HL-60/S4 treated with phorbol 12-myristate 13-acetate at 8.2 ng/mL for 4 days and 3 days (cell line): ENCODE measurements around the gene TBL2.
"Not testable (repeated sequence)": the region's sequence is repeated elsewhere in the genome, so short reads cannot be mapped to it uniquely, and the experiment has no call there.

Source experiments
- in situ Hi-C: fragments of 300-500 bp; cut with MboI; formaldehyde crosslinking; loops from 2 replicates; pipeline ENCODE4 v1.15.0; 2022; ENCODE audit warnings: low sequenced_read_pairs

Gene TBL2, protein sequence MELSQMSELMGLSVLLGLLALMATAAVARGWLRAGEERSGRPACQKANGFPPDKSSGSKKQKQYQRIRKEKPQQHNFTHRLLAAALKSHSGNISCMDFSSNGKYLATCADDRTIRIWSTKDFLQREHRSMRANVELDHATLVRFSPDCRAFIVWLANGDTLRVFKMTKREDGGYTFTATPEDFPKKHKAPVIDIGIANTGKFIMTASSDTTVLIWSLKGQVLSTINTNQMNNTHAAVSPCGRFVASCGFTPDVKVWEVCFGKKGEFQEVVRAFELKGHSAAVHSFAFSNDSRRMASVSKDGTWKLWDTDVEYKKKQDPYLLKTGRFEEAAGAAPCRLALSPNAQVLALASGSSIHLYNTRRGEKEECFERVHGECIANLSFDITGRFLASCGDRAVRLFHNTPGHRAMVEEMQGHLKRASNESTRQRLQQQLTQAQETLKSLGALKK

DNA sequence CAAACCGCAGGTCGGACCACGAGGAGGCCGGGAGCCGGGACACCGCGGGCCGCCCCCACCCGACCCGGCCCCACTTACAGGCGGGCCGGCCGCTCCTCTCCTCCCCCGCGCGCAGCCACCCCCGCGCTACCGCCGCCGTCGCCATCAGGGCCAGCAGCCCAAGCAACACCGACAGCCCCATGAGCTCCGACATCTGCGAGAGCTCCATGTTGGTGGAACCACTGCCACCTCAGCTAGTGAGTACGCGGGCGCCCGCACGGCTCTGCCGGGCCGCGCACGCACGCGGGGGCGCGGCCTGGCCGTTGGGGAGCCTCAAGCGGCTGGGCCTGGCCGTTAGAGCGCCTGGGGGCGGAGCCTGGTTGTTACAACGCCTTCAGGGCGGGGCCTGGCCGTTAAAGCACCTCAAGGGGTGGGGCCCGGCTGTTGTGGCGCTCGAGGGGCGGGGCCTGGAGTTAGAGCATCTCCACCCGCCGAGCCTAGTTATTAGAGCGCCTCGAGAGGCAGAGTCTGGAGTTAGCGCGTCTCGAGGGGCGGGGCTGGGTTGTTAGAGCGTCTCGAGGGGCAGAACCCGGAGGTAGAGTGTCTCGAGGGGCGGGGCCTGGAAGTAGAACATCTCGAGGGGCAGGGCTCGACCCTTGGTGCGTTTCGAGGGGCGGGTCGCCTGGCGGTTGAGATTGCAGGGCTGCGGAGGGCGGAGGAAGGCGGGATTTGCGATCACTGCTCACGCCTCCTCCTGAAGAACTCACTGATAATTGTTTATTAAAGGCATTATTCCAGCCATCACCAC lies at the start of gene TBL2:
TSS of gene TBL2 (minus strand) at position 238 of the 787 bp plus-strand sequence. CDS start at position 208, 30 bp downstream.
- in situ Hi-C loops = no loop called here

DNA sequence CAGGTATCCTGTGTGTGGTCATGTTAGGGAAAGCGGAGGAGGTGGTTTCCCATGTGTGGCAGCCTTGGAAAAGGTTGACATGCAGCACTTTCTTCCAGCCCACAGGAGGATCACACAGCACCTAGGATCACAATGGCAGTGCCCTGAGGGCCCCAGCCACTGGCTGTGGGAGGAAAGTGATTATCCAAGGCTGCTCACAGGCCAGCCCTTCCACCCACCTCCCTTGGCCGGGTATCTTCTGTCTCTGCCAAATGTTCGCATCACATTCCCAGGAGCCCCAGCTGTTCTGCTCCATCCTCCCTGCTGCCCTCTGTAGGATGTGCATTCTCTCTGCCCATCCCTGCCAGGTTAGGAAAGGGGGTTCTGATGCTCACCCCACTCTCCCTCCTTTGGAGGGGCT lies 48.4 kb upstream of the TBL2 start:
- in situ Hi-C loops = no loop called here

DNA sequence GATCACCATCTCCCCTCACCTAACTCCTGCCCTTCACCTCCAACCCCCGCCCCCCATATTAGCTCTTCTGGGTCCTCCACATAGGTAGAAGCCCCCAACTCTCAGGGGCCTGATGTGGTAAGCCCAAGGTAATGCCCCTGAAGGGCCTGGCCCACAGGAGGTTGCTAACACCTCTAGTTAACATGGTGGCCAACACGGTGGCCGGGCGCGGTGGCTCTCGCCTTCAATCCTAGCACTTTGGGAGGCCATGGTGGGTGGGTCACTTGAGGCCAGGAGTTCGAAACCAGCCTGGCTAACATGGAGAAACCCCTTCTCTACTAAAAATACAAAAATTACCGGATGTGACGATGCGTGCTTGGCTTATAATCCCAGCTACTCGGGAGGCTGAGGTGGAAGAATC lies 46.9 kb upstream of the TBL2 start:
- in situ Hi-C loops = no loop called here

DNA sequence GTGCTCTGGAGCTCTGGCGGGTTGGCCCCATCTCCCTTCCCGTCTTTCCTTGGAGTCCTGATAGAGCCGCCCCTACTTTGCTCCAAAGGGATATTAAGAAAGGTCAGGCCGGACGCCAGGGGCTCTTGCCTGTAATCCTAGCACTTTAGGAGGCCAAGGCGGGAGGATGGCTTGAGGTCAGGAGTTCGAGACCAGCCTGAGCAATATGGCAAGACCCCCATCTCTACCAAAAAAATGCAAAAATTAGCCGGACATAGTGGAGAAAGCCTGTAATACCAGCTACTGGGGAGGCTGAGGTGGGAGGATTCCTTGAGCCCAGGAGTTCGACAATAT lies 46.3 kb upstream of the TBL2 start:
- in situ Hi-C loops = no loop called here

DNA sequence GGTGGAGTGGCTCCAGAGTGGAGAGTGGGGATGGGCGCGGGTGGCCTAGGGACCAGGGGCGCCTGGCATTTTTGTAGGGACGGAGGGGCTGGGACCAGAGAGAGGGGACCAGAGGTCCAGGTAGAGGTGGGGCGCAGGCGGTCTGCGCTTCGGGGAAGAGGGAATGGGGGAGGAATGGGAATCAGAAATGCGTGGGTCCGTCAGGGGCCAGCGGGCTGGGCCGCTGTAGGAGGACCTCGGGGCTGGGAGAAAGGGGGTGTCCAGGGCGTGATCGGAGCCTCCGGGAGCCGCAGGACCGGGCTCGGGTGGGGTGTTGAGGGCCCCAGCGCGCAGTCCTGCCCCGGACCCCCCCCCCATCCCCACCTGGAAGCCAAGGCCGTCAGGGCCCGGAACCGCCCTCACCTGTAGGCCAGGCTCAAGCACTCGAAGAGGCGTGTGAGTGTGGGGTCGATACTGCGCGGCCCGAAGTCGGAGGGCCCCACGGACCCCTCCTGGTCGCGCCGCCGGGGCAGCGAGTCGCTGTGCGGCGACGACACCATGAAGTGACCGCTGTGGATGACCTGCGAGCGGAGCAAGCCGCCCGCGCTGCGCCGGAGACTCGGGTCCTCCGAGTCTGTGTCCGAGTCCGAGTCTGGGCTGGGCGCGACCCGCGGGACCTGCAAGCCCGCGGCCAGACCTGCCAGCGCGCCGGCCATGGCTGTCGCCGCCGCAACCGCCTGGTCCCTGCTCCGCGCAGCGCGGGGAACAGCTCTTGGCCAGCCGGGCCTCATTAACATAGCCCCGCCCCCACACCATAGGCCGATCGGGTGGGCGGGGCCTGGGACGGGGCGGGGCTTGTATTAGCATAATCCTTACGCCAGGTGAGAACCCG lies 45.7 kb upstream of the TBL2 start, which contains the start of gene MLXIPL:
TSS of gene MLXIPL (minus strand) at position 725 of the 871 bp plus-strand sequence. CDS start at position 695, 30 bp downstream.
- in situ Hi-C loops = no loop called here

DNA sequence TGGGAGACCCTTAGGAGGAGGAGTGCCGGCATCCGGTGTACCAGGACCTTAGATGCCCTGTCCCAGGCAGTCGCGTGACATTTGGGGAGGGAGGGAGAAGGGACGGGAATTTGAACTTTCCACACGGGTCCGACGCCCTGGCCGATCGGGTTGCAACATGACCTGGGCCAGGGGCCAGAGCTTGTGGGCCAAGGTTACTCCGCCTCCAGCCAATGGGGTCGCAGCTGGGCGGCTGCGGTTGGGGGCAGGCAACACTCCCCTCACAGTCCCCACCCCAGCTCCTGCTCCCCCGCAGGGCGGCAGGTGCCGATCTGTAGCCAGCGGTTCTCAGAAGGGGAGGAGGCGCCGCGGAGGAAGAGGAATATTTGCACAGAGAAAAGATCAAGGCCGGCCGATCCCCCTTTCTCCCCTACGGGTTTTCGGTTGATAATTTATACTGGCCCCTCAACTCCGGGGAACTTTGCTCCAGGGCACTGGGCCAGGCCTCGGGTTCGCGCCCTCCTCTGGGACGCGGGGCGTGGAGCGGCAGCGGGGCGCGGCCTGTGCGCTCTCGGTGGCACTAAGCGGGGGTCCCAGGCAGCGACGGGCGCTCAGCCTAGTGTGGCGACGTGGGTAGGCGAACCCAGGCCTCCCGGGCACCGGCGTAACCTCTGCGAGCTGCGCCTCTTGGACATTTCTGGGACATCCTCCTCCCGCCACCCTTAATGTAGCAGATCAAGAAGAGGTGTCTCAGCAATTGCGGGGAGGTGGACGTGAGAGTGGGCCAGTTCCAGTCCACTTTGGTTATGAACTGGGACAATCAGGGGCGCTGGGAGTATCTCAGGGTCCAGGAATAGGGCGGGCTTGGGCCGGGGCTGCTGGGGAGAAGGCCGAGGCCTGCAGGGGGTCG lies 44.8 kb upstream of the TBL2 start:
- in situ Hi-C loops = no loop called here

DNA sequence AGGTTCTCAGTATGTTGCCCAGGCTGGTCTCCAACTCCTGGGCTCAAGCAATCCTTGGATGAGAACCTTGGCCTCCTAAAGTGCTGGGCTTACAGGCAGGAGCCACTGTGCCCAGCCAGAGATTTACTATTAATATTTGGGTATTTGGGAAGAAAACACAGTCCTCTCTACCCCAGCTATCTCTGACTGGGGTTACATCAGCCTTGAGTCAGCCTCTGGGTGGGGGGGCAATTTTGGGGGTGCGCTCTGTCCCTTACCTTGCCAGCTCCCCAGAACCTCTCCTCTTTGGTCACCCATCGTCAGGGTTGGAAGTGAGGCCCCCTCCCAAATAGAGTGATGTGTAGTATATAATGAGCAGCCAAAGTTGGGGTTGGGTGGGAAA lies 44.1 kb upstream of the TBL2 start:
- in situ Hi-C loops = no loop called here

DNA sequence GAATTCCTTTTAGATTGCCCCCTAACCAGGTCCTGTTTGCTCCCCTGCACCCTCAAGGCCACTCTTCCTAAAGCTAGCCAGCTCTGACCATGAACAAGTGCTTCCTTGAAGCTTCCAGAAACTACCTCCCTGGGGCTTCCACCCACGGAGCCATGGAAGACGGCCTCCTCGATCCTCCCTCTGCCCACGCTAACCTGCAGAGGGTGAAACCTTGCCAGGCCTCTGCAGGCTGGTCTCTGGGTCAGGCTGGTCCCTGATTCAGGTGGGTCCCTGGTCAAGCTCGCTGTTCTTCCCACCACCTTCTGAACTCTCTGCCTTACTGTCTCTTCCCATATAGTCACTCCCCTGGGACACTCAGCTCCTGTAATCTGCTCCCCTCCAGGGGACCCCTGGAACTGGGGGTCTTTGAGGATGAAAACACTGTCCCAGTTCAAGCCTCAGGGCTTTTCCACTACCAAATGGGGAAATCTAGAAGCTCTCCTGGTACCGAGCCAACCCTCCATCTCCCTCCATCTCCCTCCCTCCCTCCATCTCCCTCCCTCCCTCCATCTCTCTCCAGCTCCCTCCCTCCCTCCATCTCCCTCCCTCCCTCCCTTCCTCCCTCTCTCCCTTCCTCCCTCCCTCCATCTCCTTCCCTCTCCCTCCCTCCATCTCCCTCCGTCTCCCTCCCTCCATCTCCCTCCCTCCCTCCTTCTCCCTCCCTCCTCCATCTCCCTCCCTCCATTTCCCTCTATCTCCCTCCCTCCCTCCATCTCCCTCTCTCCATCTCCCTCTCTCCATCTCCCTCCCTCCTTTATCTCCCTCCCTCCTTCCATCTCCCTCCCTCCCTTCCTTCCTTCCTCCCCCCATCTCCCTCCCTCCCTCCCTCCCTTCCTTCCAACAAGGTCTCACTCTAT lies 43.0 kb upstream of the TBL2 start:
- in situ Hi-C loops = no loop called here

DNA sequence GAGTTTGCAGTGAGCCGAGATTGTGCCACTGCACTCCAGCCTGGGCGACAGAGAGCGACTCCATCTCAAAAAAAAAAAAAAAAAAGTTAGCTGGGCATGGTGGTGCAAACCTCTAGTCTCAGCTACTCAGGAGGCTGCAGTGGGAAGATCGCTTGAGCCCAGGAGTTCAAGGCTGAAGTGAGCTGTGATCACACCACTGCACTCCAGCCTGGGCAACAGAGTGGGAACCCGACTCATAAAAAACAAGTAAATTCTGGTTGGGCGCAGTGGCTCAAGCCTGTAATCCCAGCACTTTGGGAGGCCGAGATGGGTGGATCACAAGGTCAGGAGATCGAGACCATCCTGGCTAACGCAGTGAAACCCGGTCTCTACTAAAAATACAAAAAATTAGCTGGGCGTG lies 41.0 kb upstream of the TBL2 start:
- in situ Hi-C loops = not testable (repeated sequence)

DNA sequence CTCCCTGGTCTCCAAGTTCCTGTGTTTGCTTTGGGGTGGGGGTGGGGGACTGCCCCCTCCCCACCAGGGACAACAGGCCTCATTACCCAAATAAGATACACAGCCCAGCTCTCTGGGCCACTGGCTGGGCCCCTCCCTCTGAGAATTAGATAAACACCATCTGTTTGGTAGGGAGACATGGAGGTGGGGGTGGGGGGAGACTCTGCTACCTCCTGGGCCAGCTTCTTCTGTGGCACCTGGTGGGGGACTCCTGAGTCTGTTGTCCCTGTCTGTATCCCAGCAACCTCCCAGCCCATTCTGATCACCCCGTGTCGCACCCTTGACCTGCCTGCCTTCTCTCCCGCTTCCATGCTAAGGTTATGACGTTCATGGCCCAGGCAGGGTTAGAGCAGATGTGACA lies 40.2 kb upstream of the TBL2 start:
- in situ Hi-C loops = no loop called here

DNA sequence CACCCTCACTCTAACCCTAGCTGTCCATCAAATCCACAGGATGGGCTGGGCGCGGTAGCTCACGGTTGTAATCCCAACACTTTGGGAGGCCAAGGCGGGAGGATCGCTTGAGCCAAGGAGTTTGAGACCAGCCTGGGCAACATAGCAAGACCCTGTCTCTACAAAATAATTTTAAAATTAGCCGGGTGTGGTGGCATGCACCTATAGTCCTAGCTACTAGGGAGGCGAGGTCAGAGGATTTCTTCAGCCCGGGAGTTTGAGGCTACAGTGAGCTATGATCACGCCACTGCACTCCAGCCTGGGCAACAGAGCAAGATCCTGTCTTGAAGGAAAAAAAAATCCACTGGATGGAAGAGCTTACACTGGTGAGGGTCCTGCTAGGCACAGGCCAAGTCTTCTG lies 39.1 kb upstream of the TBL2 start:
- in situ Hi-C loops = not testable (repeated sequence)

DNA sequence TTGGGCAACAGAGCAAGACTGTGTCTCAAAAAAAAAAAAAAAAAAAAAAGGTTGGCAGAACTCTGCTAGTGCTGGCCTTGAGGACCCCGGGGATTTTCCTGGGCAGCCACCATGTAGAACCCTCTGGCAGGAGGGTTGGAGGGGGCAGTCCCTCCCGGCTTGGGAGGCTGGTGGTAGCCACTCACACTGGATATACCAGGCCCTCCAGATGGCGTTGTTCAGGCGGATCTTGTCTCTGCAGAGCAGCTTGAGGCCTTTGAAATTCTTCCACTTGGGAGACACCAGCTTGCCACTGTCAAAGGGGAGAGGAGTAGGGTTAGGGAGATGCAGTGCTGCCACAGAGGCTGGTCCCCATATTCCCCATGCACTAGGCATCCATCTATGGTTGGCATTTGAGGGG lies 37.5 kb upstream of the TBL2 start:
- in situ Hi-C loops = no loop called here

DNA sequence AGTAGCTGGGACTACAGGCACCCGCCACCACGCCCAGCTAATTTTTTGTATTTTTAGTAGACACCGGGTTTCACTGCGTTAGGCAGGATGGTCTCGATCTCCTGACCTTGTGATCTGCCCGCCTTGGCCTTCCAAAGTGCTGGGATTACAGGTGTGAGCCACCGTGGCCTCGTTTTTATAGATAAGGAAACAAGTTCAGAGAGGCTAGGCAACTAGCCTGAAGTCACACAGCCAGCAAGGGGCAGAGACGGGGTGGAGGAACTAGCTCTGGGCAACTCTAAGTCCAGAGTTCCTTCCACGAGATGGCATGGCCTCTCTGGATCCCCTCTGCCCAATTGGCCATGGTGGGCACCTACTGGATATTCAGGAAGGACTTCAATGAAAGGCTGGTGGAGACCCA lies 36.6 kb upstream of the TBL2 start:
- in situ Hi-C loops = not testable (repeated sequence)

DNA sequence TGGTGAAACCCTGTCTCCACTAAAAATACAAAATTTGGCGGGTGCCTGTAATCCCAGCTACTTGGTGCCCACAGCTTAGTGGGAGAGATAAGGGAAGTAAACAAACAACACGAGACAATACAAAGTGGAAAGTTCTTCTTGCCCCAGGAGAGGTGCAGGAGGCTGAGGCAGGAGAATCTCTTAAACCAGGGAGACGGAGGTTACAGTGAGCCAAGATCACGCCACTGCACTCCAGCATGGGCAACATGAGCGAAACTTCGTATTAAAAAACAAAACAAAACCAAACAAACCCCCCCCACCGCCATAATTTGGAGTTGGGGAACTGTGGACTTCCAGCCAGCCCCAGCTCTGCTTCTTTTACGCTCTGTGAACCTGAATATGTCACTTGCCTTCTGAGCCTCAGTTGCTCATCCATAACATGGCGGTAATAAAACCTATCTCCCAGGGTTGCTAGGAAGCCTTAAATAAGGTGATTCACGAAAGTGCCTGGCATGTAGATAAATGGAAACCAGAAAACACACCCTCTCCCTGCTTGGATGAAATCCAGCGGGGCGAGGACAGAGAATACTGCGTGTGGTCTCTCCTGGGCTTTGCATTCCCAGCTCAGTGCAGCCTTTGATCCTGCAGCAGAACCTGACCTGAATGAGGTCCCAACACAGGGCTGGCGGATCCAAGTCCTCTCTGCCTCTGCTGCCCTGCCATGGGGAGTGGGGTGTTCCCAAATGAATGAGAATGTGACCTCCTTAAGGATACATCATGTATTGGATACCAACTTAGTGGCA lies 35.8 kb upstream of the TBL2 start:
- in situ Hi-C loops = no loop called here

DNA sequence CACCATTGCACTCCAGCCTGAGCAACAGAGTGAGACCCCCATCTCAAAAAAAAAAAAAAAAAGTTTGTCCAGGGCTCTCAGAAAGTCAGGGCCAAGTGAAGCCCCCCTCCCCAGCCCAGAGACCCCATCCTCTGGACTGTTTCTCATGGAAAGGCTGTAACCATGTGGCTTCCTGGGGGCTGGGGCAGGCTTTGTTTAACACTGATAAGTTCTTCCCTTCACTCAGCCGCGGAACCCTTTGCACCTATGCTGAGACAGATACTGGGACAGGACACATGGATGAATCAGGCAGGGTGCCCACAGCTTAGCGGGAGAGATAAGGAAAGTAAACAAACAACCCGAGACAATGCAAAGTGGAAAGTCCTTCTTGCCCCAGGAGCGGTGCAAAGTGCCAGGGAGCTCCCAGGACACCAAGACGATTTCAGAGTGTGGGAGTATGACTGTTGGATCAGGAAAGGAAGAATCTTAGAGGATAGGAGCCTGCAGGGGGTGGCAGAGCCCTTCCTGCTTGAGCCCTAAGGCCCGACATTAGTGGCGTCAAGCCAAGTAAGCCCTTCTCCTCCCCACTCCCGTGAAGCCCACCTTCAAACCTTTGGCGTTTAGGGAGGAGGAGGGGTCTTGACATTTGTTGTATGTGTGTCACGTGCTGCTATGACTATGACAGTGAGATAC lies 34.4 kb upstream of the TBL2 start:
- in situ Hi-C loops = no loop called here

DNA sequence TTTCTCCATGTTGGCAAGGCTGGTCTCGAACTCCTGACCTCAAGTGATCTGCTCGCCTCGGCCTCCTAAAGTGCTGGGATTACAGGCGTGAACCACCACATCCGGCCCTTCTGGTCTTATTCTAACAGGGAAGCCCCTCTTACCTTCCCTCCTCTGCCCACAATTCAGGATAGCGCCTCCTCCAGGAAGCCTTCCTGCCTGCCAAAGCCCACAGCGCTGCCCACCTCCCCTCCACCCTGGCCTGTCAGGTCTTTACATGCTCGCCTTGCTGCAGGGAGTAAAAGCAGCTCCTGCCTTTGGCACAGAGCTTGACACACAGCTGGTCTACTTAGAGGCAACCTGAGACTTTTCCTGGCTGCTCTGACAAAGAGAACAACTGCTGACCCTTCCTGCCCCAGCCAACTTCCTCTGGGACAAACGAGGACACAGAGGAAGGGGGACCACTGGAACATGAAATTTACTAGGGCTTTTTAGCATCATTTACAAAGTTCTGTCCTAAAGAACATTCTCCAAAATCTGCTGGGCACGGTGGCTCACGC lies 32.7 kb upstream of the TBL2 start:
- in situ Hi-C loops = no loop called here

DNA sequence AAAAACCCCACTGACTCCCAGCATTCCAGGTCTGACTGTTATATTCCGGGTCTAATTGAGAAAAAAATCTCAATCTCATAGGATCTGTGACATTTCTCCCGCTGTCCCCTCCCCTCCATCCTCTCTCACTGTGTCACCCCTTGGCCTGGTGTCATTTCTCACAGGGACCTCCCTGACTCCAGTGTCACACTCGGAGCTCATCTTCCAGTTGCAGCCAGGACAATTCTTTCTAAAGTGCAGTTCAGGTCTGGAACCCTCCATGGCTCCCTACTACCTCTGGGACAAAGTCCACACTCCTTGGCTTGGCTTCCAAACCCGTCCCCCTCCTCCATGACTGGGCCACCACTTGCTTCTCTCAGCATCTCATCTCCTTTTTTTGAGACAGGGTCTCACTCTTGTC lies 31.7 kb upstream of the TBL2 start:
- in situ Hi-C loops = no loop called here

DNA sequence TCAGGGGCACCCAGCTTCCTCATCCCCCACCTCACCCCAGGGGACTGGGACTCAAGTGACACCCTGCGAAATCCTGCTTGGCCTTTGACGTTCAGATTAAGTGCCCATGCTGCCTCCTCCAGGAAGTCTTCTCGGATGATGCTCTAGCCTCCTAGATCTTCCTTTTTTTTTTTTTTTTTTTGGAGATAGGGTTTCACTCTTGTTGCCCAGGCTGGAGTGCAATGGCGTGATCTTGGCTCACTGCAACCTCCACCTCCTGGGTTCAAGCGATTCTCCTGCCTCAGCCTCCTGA lies 29.3 kb upstream of the TBL2 start:
- in situ Hi-C loops = loop anchor here (10.0 kb wide), 1 partner anchor 107 kb away; the partner anchor contains the start of gene STX1A
